ENCODE results near the gene SHROOM1.

Gene SHROOM1

GRCh38 chr5:132778129-132778528 lies 52.3 kb downstream of the SHROOM1 start:
- DNase-seq (ENCODE audit: low read depth): no peak
- no peak for TF ChIP-seq CTCF (IDR thresholded peaks at IDR 0.05; ENCODE audit: low read depth, low read length, missing control alignments)
- peak overlapping the region; percentile 65; the same call in 1 of the 2 replicates for H3K4me3 ChIP-seq (ENCODE audit: low read depth, low read length)

GRCh38 chr5:132777209-132778069 lies 53.0 kb downstream of the SHROOM1 start, which contains the start of gene SEPTIN8:
TSS of gene SEPTIN8 (minus strand) at chr5:132777239. CDS start at chr5:132777137, 102 bp downstream.
- no peak for DNase-seq (ENCODE audit: low read depth)

GRCh38 chr5:132776938-132777208 lies 53.6 kb downstream of the SHROOM1 start:
- peak overlapping the region; percentile 65 for H3K4me3 ChIP-seq (ENCODE audit: low read depth, low read length)
- TF ChIP-seq CTCF (IDR thresholded peaks at IDR 0.05; ENCODE audit: low read depth, low read length, missing control alignments): no peak
- no peak for DNase-seq (ENCODE audit: low read depth)

More at GRCh38 chr5:132777209-132778069, 53.0 kb downstream of the SHROOM1 start, which contains the start of gene SEPTIN8:
- H3K4me3 ChIP-seq (ENCODE audit: low read depth, low read length): peak within 1 kb of the TSS; percentile 65
- TF ChIP-seq CTCF (IDR thresholded peaks at IDR 0.05; ENCODE audit: low read depth, low read length, missing control alignments): no peak

GRCh38 chr5:132776131-132776937 lies 54.1 kb downstream of the SHROOM1 start:
- TF ChIP-seq CTCF (IDR thresholded peaks at IDR 0.05; ENCODE audit: low read depth, low read length, missing control alignments): no peak
- DNase-seq (ENCODE audit: low read depth): no peak

GRCh38 chr5:132775476-132775961 lies 54.9 kb downstream of the SHROOM1 start:
- TF ChIP-seq CTCF (IDR thresholded peaks at IDR 0.05; ENCODE audit: low read depth, low read length, missing control alignments): no peak
- no peak overlapping the region for H3K4me3 ChIP-seq (ENCODE audit: low read depth, low read length)
- DNase-seq (ENCODE audit: low read depth): no peak

More at GRCh38 chr5:132776131-132776937, 54.1 kb downstream of the SHROOM1 start:
- H3K4me3 ChIP-seq (ENCODE audit: low read depth, low read length): peak overlapping the region; percentile 65

GRCh38 chr5:132774896-132775295 lies 55.6 kb downstream of the SHROOM1 start:
- DNase-seq (ENCODE audit: low read depth): no peak
- no peak for TF ChIP-seq CTCF (IDR thresholded peaks at IDR 0.05; ENCODE audit: low read depth, low read length, missing control alignments)
- no peak overlapping the region for H3K4me3 ChIP-seq (ENCODE audit: low read depth, low read length)

Data from GM12864 (cell line).